HG02588 (cell line): ENCODE measurements around the gene MAPKBP1.

ENCODE experiments used
- ATAC-seq: cut with Tn5 transposase; IDR thresholded peaks from one replicate; pipeline ENCODE4 v1.9.1; 2021; ENCODE audit warnings: mild to moderate bottlenecking, moderate library complexity; ENCODE audit not compliant: unreplicated experiment

The MAPKBP1 gene

DNA sequence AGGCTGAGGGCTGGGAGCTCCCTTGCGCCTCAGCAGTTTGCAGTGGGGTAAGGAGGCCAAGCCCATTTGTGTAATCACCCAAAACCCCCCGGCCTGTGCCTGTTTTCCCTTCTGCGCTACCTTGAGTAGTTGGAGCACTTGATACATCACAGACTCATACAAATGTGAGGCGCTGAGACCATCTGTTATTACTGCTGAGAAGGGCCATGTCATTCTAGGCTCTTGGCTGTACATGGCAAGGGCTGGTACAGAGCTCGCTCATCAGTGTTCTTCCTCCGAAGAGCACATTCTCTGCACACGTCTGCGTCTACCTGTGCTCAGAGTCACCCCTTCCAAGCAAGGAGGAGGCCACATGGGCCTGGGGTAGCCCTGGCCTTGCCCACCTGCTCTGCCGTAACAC, 73.7 kb downstream of the MAPKBP1 start:
- no peak for ATAC-seq

GRCh38 chr15:41848631-41849030, 74.3 kb downstream of the MAPKBP1 start:
- ATAC-seq: no peak

GRCh38 chr15:41849204-41849603, 74.9 kb downstream of the MAPKBP1 start:
- ATAC-seq: no peak

- ATAC-seq: no peak
Measured at GRCh38 chr15:41849861-41850260, 75.6 kb downstream of the MAPKBP1 start.

DNA sequence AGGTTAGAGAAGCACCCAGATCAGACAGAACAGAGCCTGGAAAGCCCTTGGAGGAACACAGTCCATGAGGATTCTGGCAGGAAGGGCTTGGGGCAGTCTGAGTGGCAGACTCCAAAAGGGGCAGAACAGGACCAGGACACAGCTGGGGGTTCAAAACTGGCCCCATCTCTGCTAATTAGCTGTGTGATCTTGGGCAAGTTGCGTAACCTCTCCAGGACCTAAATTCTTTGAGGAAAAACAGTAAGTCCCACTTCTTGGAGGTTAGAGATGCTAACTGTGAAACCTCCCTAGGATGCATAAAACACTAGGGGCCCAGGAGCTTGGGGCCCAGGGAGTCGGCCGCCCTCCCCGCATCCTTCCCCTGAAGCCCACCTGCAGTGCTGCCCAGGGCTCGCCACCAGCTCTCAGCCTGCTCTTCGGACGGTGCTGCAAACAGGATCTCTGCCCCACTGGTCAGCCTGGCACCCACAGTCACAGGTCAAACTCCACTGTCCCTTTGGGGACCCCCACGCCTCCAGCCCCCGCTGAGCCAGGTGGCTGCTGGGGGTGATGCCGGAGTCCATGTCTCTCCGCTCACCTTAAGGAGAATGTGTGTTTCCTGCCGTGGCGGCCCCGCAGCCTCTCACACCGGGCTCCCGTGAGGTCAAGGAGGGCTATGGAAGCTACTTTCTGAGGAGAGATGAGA, 76.3 kb downstream of the MAPKBP1 start:
- no peak for ATAC-seq

DNA sequence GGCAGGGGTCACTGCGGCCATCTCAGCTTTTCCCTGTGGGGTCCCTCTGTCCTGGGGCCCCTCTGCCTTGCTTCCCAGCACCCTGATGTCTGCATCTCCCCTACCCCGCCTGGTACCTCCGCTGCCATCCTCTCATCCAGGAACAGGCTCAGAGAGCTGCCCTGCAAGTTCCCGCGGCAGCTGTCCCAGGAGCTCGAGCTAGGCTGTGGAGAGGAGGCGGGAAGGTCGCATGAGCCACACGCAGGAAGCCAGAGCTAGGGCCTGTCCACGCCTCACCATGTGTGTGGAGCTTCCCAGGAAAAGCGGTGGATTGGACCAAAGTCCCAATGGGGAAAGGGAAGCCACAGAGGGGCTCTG, 76.9 kb downstream of the MAPKBP1 start:
- no peak for ATAC-seq

- no peak for ATAC-seq
Measured at GRCh38 chr15:41851755-41852370, 77.6 kb downstream of the MAPKBP1 start.

GRCh38 chr15:41852736-41853590, 78.7 kb downstream of the MAPKBP1 start:
- no peak for ATAC-seq

GRCh38 chr15:41853831-41854230, 79.5 kb downstream of the MAPKBP1 start:
- no peak for ATAC-seq

DNA sequence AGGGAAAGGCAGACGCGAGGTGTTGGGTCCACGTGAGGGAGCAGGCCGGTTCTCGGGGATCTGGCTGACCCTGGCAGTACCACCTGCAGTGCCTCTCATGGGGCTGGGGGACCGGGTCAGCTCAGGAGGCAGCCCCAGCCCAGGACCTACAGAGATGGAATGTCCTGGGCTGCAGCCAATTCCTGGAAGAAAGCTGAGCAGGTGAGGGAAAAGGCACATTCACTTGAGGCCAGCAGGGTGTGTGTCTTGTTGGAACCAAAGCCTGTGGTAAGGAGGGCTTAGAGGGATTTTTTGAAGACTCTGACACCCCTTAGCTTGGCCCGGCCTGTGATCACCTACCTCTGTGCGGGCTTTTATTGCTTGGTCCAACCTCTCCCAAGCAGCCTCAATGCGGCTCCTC, 80.2 kb downstream of the MAPKBP1 start:
- no peak for ATAC-seq

DNA sequence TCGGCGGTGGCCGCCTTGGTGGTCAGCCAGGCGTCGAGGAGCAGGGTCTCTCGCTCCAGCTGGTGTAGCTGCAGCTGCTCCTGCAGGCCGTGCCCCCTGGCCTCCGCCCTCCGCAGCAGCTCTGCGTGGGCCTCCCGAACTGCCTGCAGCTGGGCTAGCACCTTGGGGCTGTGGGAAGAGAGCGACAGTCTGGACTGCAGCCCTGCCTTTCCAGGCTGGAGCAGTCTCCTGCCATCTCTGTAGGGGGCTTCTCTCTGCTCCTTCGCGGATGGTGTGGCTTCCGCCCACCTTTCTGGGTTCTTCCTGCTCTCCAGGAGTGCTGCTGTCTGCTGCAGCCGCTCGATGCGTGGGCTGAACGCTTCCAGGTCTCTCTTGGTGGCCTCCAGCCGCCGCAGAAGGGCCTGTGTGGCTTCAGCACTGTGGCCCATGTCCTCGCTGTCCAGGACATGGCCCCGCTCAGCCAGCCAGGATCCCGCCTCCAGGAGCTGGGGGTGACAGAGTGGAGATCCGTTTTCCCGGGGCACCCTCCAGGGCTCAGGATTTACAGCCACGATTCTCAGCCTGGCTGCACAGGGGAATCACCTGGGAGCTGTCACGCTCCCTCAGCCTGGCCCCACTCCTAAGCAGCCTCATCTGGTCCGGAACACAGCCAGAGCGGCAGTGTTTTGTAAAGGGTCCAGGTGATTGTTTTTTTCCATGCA, 81.1 kb downstream of the MAPKBP1 start:
- no peak for ATAC-seq

DNA sequence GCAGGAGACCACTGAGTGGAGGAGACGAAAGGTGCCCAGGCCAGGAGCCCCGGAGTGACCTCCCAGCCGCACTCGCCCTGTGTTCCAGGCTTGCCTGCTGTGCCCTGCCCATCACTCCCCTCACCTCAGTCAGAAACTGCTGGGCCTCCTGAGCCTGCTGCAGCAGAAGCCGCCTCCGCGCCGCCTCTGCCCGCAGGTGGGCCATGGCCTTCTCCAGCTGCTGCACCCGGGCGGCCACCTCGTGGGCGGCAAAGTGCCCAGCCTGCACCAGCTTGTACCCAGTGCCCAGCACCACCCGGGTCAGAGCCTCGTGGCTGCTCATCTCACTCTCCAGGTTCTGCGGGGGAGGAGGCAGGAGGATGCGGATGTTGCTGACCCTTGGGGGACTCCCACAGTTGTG, 82.0 kb downstream of the MAPKBP1 start:
- no peak for ATAC-seq

GRCh38 chr15:41856716-41857115, 82.4 kb downstream of the MAPKBP1 start:
- no peak for ATAC-seq

GRCh38 chr15:41857316-41857715, 83.0 kb downstream of the MAPKBP1 start:
- ATAC-seq: no peak

DNA sequence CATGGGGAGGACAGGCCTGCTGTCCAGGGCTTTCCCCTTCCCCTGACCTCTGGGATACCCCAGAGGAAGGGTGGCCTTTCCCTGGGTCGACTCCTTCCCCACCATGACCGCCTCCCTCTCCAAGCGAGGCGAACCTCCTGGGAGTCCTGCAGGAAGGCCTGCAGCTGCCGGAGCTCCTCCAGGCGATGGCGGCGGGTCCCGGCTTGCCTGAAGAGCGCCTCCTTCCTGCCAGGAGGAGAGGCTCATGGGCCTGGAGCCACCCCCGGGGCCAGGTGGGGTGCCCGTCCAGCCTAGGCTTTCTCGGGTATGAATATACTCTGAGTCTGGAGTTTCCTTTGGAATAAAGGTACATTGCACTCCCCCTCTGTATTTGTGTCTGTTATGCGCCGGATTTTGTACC, 84.5 kb downstream of the MAPKBP1 start:
- no peak for ATAC-seq

GRCh38 chr15:41860049-41860828, 86.0 kb downstream of the MAPKBP1 start:
- ATAC-seq: no peak

DNA sequence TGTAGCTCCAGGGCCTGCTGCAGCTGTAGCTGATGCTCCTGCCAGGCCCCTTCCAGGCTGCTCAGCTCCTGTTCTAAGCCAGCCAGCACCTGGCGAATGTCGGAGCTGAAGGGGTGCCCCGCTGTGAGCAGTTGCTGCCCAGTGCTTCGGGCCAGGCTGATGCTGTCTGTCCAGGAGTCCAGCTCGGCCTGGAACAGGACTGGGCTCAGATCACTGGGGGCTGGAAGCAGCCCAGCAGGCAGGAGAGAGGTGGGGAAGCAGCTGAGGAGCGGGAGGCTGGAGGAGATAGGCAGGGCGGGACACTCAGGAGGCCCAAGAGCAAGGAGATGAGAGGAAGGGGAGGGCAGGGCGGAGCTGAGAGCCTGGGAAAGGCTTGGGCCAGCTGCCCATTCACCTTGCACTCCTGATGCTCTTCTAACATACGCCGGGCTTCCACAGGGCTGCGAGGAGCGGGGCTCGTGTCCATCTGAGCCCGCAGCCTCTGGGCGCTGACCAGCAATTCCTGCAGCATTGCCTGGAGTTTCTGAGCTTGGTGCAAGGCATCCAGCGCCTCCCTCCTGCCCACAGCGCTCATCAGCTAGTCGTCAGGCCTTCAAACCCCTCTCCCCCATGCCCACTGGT, 87.6 kb downstream of the MAPKBP1 start:
- no peak for ATAC-seq

DNA sequence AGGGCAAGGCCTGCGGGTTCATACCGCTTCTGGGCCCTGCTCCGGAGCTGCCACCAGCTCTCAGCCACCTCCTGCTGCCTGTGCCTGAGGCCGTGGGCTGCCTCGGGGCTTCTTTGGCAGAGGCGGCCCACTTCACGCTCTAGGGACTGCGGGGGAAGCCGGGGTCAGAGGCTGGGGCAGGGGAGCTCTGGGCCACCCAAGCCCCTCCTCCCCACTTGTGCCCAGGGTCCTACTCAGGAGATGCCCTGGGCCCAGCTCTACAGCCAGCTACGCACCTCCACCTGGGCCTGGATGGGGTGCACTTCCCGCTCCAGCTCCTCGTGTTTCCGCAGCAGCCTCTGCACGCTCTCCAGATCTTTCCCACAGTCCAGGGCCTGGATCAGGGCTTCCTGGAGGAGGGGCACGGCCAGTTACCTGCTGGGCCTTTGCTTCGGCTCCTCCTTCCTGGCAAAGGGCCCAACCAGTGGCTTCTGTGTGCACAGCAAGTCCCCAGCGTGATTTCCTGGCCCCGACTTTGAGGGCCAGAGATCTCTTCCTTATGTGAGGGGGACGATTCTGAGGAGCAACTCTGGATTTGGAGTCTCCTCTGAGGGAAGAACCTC, 88.3 kb downstream of the MAPKBP1 start:
- ATAC-seq: no peak

GRCh38 chr15:41865490-41866055, 91.3 kb downstream of the MAPKBP1 start:
- ATAC-seq: no peak
